AG10803 (cell line): ENCODE data around the gene DELE1.

Experiments
- DNase-seq: peaks from one replicate; pipeline ENCODE4 v3.0.0; 2010; ENCODE audit warnings: low read depth
- H3K4me3 ChIP-seq: 2 replicates; pipeline ENCODE4 v1.5.1; 2011; ENCODE audit warnings: mild to moderate bottlenecking, low read length, control low read depth
- TF ChIP-seq, protein P1 (sequence below): conservative IDR thresholded peaks from 2 replicates; pipeline ENCODE4 v1.5.1; 2011; ENCODE audit warnings: mild to moderate bottlenecking, low read length, control low read depth, inconsistent platforms

Gene DELE1

DNA sequence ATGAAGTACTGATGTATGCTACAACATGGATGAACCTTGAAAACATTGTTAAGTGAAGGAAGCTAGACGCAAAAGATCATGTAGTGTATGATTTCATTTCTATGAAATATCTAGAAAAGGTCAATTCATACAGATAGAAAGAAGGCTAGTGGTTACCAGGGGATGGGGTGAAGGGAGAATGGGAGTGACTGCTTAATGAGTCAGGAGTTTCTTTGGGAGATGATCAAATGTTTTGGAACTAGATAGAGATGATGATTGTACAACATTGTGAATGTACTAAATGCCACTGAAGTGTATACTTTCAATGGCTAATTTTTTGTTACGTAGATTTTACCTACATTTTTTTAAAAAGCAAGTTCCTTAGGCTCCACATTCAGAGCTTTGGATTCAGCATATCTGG, 14.9 kb upstream of the DELE1 start:
- no peak overlapping the region for H3K4me3 ChIP-seq
- TF ChIP-seq, protein P1, sequence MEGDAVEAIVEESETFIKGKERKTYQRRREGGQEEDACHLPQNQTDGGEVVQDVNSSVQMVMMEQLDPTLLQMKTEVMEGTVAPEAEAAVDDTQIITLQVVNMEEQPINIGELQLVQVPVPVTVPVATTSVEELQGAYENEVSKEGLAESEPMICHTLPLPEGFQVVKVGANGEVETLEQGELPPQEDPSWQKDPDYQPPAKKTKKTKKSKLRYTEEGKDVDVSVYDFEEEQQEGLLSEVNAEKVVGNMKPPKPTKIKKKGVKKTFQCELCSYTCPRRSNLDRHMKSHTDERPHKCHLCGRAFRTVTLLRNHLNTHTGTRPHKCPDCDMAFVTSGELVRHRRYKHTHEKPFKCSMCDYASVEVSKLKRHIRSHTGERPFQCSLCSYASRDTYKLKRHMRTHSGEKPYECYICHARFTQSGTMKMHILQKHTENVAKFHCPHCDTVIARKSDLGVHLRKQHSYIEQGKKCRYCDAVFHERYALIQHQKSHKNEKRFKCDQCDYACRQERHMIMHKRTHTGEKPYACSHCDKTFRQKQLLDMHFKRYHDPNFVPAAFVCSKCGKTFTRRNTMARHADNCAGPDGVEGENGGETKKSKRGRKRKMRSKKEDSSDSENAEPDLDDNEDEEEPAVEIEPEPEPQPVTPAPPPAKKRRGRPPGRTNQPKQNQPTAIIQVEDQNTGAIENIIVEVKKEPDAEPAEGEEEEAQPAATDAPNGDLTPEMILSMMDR = no peak
- DNase-seq = no peak

DNA sequence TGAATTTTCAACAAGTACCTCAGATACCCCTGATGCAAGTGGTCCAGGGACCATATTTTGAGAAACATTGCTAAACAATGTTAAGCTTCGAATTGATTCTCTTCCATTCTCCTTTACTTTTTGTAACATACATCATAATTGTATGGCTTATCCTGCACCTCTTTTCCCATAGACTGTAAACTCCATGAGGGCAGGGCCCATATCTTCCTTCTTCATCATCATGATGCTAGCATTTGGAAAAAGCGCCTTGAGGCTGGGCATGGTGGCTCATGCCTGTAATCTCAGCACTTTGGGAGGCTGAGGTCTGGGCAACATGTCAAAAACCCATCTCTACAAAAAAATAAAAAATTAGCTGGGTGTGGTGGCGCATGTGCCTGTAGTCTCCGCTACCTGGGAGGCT, 14.5 kb upstream of the DELE1 start:
- DNase-seq = no peak
- no peak overlapping the region for H3K4me3 ChIP-seq
- TF ChIP-seq, protein P1 = no peak

DNA sequence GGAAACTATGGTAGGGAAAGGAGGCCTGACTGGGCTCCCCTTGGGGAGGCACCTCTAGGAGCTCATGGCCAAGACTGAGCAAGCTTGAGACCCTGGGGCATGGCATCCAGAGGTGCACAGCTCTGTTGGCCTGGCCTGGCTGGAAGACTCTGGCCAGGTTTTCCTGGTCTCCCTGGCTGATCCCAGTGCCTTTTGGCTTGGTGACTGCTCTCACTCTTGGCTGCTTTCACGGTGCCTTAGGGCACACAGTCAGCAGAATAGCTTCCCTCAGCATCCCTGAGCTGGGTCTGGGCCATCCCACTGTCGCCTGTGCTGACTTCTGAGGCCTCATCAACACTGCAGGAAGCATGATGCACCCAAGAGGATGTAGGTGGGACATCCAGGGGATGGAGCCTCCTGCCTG, 13.4 kb upstream of the DELE1 start:
- TF ChIP-seq, protein P1 = no peak
- no peak overlapping the region for H3K4me3 ChIP-seq

DNA sequence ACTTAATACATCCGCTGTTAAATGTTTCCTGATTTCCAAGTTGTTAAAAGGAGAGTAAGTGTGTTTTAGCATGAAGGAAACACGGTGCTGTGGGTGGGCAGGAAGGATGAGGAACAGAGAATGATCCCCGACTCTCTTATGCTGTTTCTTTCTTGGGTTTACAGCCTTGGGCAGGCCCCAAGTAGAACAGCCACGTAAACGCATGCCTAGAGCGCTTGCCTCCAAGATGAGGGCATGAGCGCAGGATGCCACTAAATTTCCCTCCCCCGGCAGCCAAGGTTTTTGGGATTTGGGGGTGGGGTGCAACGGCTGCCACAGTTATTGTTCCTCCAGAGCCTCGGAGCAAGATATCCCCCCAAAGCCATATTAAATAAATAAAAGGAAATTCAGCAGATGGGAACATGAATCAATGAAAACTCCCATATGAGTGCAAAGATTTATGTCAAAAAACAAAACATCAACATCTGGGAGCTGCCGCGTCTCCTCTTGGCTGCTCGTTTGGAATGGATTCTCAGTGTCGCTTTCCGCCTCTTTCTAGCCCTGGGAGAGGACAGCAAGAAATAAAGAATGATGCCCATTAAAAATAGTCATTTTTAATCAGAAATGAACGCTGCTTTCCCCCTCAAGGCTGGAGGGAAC, 10.0 kb upstream of the DELE1 start:
- TF ChIP-seq, protein P1 = no peak
- H3K4me3 ChIP-seq = peak overlapping the region; percentile 40
- no peak for DNase-seq

More for the DNA sequence above, 13.4 kb upstream of the DELE1 start:
- DNase-seq = no peak

DNA sequence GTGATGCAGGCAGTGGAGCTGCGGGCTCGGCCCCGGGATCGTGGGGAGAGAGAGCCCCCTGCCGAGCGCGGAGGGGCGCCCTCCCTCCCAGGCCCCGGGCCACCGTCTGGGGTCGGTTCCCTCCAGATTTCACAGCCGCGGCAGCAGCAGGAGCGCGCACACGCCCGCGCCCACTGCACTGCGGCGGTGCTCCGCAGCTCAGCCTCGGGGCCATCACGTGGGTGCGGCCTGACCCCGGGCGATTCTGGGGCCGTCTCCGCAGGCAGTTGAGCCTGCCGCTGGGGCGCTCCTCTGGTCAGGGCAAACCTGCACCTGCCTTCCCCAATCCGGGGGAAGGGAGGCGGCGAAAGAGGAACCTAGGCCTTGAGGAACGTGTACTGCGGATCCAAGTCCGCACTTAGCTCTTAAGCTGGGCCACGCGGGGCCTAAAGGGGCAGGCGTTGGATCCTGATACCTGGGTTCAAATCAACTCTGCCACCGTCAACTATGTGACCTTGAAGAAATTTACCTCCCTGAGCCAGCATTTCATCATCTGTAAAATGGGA, 9.4 kb upstream of the DELE1 start:
- H3K4me3 ChIP-seq = peak overlapping the region; percentile 40
- no peak for DNase-seq
- TF ChIP-seq, protein P1 = 0 out of 2 replicates have a peak, but pooled peaks have one; percentile 15

DNA sequence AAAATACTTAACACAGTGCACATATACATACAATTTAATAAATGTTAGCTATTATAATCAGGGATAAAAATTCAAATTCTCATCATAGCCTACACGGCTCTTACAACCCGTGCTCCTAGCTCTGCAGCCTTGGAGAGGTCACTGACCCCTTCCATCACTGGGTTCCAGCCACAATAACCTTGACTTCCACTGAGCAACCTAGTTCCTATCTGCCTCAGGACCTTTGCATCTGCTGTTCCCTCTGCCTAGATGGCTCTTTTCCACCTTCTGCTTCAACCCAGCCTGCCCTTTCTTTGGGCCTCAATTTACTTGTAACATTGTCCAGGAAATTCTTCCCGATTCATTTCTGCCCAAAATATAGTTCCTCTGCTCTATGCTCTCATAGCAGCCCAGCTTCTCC, 8.9 kb upstream of the DELE1 start:
- H3K4me3 ChIP-seq = no peak overlapping the region
- no peak for DNase-seq
- TF ChIP-seq, protein P1 = no peak

DNA sequence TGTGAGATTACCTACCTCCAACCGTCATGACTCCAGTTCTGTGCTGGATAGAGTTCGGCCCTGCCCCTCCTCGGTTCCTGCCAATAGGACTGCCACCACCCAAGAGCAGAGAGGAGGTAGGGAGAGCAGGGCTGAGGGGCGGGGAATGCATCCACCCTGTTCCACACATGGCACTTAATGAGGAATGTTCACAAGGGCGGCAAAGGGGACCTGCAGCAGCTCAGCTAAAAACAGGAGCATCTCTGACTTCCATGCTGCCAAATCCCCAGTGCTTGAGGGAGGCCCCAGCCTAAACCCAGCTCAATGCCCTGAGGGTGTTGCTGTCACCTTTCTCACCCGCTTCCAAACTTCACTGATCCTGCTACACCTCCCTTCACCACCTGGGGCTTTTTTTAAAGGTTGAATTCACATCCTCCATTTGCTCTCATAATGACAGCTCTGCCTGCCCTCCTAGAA, 7.8 kb upstream of the DELE1 start:
- TF ChIP-seq, protein P1 = no peak
- no peak for DNase-seq
- no peak overlapping the region for H3K4me3 ChIP-seq
